Erythroblast (primary cell): ENCODE results near the gene FNDC11.

Experiments
- GATA1 ChIP-seq: IDR thresholded peaks from 2 replicates; pipeline ENCODE4 v1.6.1; 2011; ENCODE audit warnings: low read depth, mild to moderate bottlenecking, control low read depth, low read length, moderate library complexity
- POLR2A ChIP-seq: IDR thresholded peaks from 2 replicates; pipeline ENCODE4 v1.6.1; 2011; ENCODE audit warnings: mild to moderate bottlenecking, low read length

DNA sequence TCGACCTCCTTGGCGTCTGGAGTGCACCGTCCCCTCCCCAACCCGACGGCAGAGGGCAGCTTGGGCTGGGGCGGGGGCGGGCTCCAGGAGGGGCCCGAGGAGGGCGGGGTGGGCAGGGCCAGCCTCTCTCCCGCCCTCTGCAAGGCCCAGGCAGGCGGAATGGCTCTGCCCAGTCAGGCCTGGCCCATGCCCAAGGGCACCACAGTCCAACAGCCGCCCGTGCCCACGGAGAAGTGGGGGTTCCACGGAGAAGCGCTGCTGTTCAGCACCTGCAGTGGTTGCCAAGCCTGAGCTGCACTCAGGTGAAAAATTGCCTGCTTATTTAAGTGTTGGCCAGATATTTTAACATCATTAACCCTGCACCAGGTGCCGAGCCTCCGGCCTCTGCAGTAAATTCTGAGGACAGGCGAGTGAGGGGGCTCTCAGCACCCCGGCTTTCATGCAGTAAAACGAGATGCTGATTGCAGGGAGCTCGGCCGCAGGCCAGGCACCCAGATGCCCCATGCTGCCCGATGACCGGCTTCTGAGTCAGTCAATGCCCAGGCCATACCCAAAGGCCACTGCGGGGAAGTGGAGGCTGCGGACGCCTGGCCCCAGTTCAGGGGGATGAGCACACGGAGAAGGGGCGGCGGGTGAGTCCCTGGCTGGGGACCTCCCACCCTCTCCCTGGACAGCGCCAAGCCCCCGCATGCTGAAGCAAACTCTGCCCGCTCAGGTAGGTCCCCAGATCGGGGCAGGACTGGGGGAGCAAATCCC, 6.1 kb upstream of the FNDC11 start, which contains the start of gene SRMS:
- no peak for TF ChIP-seq POLR2A
- TF ChIP-seq GATA1: no peak
